Uterus (tissue), 4 donors: ENCODE measurements around the gene CDC16. TPM values are rescaled to one million over a fixed set of nuclear protein-coding genes. Genes with fewer than 3 reads are reported as not detected.
"Not testable (repeated sequence)": the region's sequence is repeated elsewhere in the genome, so short reads cannot be mapped to it uniquely, and the experiment has no call there.

Experiments
- DNase-seq, 2 donors: peaks; one replicate each; pipeline ENCODE4 v3.0.0-alpha.2; 2019 to 2020
- H3K27ac ChIP-seq, 2 donors: fragments of 200-600 bp; sonication (generic); 1 replicate in 1 of 2; 2 replicates in 1 of 2; pipeline ENCODE4 v1.5.1; 2016 to 2018
- H3K27me3 ChIP-seq, 2 donors: fragments of 200-600 bp; sonication (generic); one replicate each; pipeline ENCODE4 v1.5.1; 2018 to 2019; ENCODE audit warnings: control low read depth in 1 of 2
- H3K36me3 ChIP-seq, 2 donors: fragments of 200-600 bp; sonication (generic); one replicate each; pipeline ENCODE4 v1.5.1; 2019; ENCODE audit warnings: control low read depth in 1 of 2
- H3K4me1 ChIP-seq, 2 donors: fragments of 200-600 bp; sonication (generic); one replicate each; pipeline ENCODE4 v1.5.1; 2018 to 2019; ENCODE audit warnings: control low read depth in 1 of 2
- H3K4me3 ChIP-seq, 2 donors: fragments of 200-600 bp; sonication (generic); 1 replicate in 1 of 2; 2 replicates in 1 of 2; pipeline ENCODE4 v1.5.1; 2018 to 2019; ENCODE audit warnings: mild to moderate bottlenecking in 1 of 2
- H3K9me3 ChIP-seq, 2 donors: fragments of 200-600 bp; sonication (generic); one replicate each; pipeline ENCODE4 v1.5.1; 2019; ENCODE audit warnings: control low read depth in 1 of 2
- CTCF ChIP-seq, 4 experiments: fragments of 200-600 bp in 2 of 4; fragments of 450-650 bp in 2 of 4; sonication (generic) in 2 of 4; IDR thresholded peaks; one replicate each; pipeline ENCODE4 v1.5.1; 2016 to 2019; ENCODE audit warnings: antibody characterized with exemption in 4 of 4, mild to moderate bottlenecking in 2 of 4, moderate library complexity in 1 of 4
- POLR2A ChIP-seq, 2 donors: fragments of 450-650 bp; IDR thresholded peaks; one replicate each; pipeline ENCODE4 v1.6.1; 2016; ENCODE audit warnings: antibody characterized with exemption in 2 of 2, mild to moderate bottlenecking in 1 of 2, moderate library complexity in 1 of 2
- intact Hi-C: fragments of 100-400 bp; cut with DNase I; formaldehyde crosslinking; loops from one replicate; pipeline ENCODE4 v1.15.1; 2023; ENCODE audit warnings: low total_unique reads
- total RNA-seq, 4 donors: library from RNA; depleted of rRNA in 3 of 4; stranded (reverse); fragments of >200 nt in 3 of 4; gene quantifications; one replicate each; pipeline versions ENCODE4 v1.1.0 to v1.2.4, GENCODE V29; 2014 to 2023
- donor health status: DM: yes; HTN: yes; CAD: no.

CDC16 gene
- 100 to 1,000 TPM in 1 of 4 donors, 10 to 100 TPM in 3; 25.0 to 103 (median 53.5) TPM for total RNA-seq

GRCh38 chr13:114234645-114235421 is at the start of gene CDC16:
TSS of gene CDC16 (plus strand) at chr13:114234897. CDS start at chr13:114235085, 188 bp downstream.
- H3K9me3 ChIP-seq, result no peaks in the 10 kb centered on the region
- TF ChIP-seq CTCF (IDR thresholded peaks at IDR 0.05) (peak in 2 of 4 experiments; percentile 22 to 27), POLR2A (IDR thresholded peaks at IDR 0.05) (peak in 1 of 2 donors; percentile 63)
- intact Hi-C loops, result no loop called here
- peaks cover 0 to 7% of the 10 kb centered on the region in 2 donors for H3K4me1 ChIP-seq
- peak within 1 kb of the TSS; percentile 67 to 82 for H3K27ac ChIP-seq
- peak within 1 kb of the TSS; percentile 69 to 73 for H3K4me3 ChIP-seq
- no peaks in the 10 kb centered on the region for H3K36me3 ChIP-seq
- no peaks in the 10 kb centered on the region for H3K27me3 ChIP-seq
- DNase-seq, result peak; percentile 89 to 94

GRCh38 chr13:114185182-114185971 is 49.3 kb upstream of the CDC16 start:
- Histone ChIP-seq H3K27me3 (no peaks in the 10 kb centered on the region), H3K36me3 (no peaks in the 10 kb centered on the region), H3K9me3 (no peaks in the 10 kb centered on the region), H3K27ac (no peak overlapping the region), H3K4me1 (no peaks in the 10 kb centered on the region), H3K4me3 (no peak overlapping the region)
- no peak for DNase-seq
- intact Hi-C loops, result no loop called here
- no peak for TF ChIP-seq POLR2A (IDR thresholded peaks at IDR 0.05)
- TF ChIP-seq CTCF (IDR thresholded peaks at IDR 0.05), result no peak

GRCh38 chr13:114194853-114195252 is 39.8 kb upstream of the CDC16 start:
- Histone ChIP-seq H3K27ac (no peak overlapping the region), H3K36me3 (no peaks in the 10 kb centered on the region), H3K9me3 (no peaks in the 10 kb centered on the region), H3K4me3 (no peak overlapping the region), H3K27me3 (no peaks in the 10 kb centered on the region), H3K4me1 (no peaks in the 10 kb centered on the region)
- TF ChIP-seq CTCF (IDR thresholded peaks at IDR 0.05) (no peak), POLR2A (IDR thresholded peaks at IDR 0.05) (no peak)
- DNase-seq, result no peak
- intact Hi-C loops, result no loop called here

- TF ChIP-seq POLR2A (IDR thresholded peaks at IDR 0.05), result no peak
- no peak for TF ChIP-seq CTCF (IDR thresholded peaks at IDR 0.05)
- Histone ChIP-seq H3K9me3 (no peaks in the 10 kb centered on the region), H3K4me3 (no peak overlapping the region), H3K27ac (no peak overlapping the region), H3K4me1 (no peaks in the 10 kb centered on the region), H3K36me3 (no peaks in the 10 kb centered on the region), H3K27me3 (no peaks in the 10 kb centered on the region)
- DNase-seq, result no peak
- intact Hi-C loops, result no loop called here
Measured at GRCh38 chr13:114196629-114197028, 38.1 kb upstream of the CDC16 start.

GRCh38 chr13:114198556-114198955 is 36.1 kb upstream of the CDC16 start:
- H3K36me3 ChIP-seq, result no peaks in the 10 kb centered on the region
- H3K4me3 ChIP-seq, result no peak overlapping the region
- DNase-seq, result no peak
- H3K9me3 ChIP-seq, result no peaks in the 10 kb centered on the region
- H3K27ac ChIP-seq, result no peak overlapping the region
- H3K27me3 ChIP-seq, result no peaks in the 10 kb centered on the region
- no peaks in the 10 kb centered on the region for H3K4me1 ChIP-seq
- intact Hi-C loops, result no loop called here
- no peak for TF ChIP-seq CTCF (IDR thresholded peaks at IDR 0.05)
- TF ChIP-seq POLR2A (IDR thresholded peaks at IDR 0.05), result no peak

- not testable (repeated sequence) for DNase-seq, H3K27me3 ChIP-seq, H3K36me3 ChIP-seq
Measured at GRCh38 chr13:114199526-114199925, 35.2 kb upstream of the CDC16 start.

More at GRCh38 chr13:114199526-114199925, 35.2 kb upstream of the CDC16 start:
- intact Hi-C loops, H3K27ac ChIP-seq, H3K9me3 ChIP-seq, H3K4me1 ChIP-seq, H3K4me3 ChIP-seq: not testable (repeated sequence)
